Esophagus (tissue), 2 donors: Measurements from ENCODE around the gene GJB6. TPM values are rescaled to one million over a fixed set of nuclear protein-coding genes. Genes with fewer than 3 reads are reported as not detected.

Experiments used
- H3K27ac ChIP-seq, 2 donors: one replicate each; pipeline ENCODE4 v1.5.1; 2013; ENCODE audit warnings: low read depth in 2 of 2, mild to moderate bottlenecking in 2 of 2, inconsistent platforms in 1 of 2, low read length in 1 of 2, moderate library complexity in 1 of 2
- H3K27me3 ChIP-seq, 2 donors: one replicate each; pipeline ENCODE4 v1.6.1; 2013; ENCODE audit warnings: low read length in 2 of 2, control low read depth in 1 of 2, mild to moderate bottlenecking in 1 of 2; ENCODE audit not compliant: insufficient read depth in 2 of 2, control insufficient read depth in 1 of 2
- H3K36me3 ChIP-seq, 2 donors: one replicate each; pipeline ENCODE4 v1.6.1; 2013; ENCODE audit warnings: low read length in 1 of 2; ENCODE audit not compliant: control insufficient read depth in 2 of 2, insufficient read depth in 2 of 2
- H3K4me1 ChIP-seq, 2 donors: one replicate each; pipeline ENCODE4 v1.6.1; 2013; ENCODE audit warnings: low read length in 1 of 2; ENCODE audit not compliant: control insufficient read depth in 2 of 2, insufficient read depth in 2 of 2
- H3K4me3 ChIP-seq, 2 donors: one replicate each; pipeline ENCODE4 v1.5.1; 2013; ENCODE audit warnings: low read length in 2 of 2, mild to moderate bottlenecking in 2 of 2, low read depth in 1 of 2, moderate library complexity in 1 of 2
- H3K9me3 ChIP-seq, 2 donors: one replicate each; pipeline ENCODE4 v1.6.1; 2013; ENCODE audit warnings: mild to moderate bottlenecking in 2 of 2, low read depth in 1 of 2, low read length in 1 of 2, moderate library complexity in 1 of 2; ENCODE audit not compliant: control insufficient read depth in 2 of 2, insufficient read depth in 1 of 2
- WGBS, 2 donors: extraction: QIAGEN DNeasy Blood & Tissue Kit; methylation state at CpG; one replicate each; pipeline ENCODE4 v1.1.7; 2013; 5-methylcytosine and 5-hydroxymethylcytosine counted together
- polyA plus RNA-seq, 2 donors: library from polyadenylated mRNA; stranded (reverse); fragments of 200-250 nt; gene quantifications; one replicate each; pipeline ENCODE4 v1.2.3, GENCODE V29; 2013
- donor health status: healthy with polysubstance abuse.
- donor health status: Bipolar disorder and iron deficiency.

The GJB6 gene
- polyA plus RNA-seq, 2 donors: 230 to 294 TPM

DNA sequence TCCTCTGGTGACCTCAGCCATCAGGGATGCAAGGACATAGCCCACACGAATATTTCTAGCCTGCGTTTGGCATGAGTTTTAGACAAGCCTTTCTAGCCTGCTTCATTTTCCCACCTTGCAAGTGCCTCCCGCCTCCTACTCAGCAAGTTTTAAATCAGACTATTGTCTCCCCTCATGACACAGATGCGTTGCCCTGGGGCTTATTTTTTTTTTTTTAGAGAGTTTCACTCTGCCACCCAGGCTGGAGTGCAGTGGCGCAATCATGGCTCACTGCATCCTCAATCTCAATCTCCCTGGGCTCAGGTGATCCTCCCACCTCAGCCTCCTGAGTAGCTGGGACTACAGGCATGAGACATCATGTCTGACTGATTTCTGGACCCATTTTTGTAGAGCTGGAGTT lies 54.0 kb downstream of the GJB6 start:
- Histone ChIP-seq H3K4me1 (peaks cover 2 to 15% of the 10 kb centered on the region in 2 donors), H3K27ac (no peak overlapping the region), H3K27me3 (no peaks in the 10 kb centered on the region), H3K36me3 (no peaks in the 10 kb centered on the region), H3K4me3 (no peak overlapping the region), H3K9me3 (no peaks in the 10 kb centered on the region)
- WGBS, 2 donors: 58 to 60% methylated on average over 5 of the region's 5 CpGs

DNA sequence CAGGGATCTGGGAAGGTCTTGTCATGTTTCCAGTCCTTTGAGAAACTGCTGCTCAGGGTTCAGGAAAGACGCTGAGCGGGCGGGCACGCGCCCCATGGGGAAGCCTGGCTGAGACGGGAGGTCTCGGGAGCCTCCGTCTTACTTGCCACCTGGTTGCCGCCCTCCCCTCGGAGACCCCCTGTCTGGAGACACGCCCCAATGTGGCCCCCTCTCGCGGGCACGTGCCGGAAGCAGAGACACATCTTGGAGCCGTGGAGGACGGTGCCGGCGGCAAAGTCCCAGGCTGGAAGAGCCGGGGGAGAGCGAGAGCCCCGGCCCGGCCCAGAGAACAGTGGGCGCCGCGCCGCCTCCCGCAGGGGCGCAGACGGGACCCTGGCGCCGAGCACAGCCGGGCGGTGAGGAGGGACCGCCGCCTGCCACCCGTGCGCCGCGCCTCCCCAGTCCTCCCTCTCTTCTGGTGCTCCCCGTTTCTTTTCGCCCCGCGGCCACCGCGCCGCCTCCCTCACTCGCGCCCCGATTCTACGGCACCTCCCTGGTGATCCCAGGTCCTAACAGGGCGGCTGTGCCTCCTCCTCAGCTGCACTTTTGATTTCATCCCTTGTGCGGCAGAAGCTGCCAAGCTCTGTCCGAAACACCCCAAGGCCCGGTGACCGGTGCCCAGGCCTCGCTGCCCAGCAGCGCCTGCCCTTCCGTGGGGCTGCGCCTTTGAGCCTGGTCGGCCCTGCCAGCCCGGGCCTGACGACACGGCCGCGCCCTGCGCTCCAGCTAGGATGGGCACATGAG lies 54.9 kb downstream of the GJB6 start:
- H3K9me3 ChIP-seq: no peaks in the 10 kb centered on the region
- H3K27me3 ChIP-seq: no peaks in the 10 kb centered on the region
- H3K36me3 ChIP-seq: no peaks in the 10 kb centered on the region
- 40 to 52% methylated on average over 64 to 67 of the region's 67 CpGs for WGBS, 2 donors
- peaks cover 2 to 15% of the 10 kb centered on the region in 2 donors for H3K4me1 ChIP-seq
- H3K27ac ChIP-seq: no peak overlapping the region
- H3K4me3 ChIP-seq: no peak overlapping the region

DNA sequence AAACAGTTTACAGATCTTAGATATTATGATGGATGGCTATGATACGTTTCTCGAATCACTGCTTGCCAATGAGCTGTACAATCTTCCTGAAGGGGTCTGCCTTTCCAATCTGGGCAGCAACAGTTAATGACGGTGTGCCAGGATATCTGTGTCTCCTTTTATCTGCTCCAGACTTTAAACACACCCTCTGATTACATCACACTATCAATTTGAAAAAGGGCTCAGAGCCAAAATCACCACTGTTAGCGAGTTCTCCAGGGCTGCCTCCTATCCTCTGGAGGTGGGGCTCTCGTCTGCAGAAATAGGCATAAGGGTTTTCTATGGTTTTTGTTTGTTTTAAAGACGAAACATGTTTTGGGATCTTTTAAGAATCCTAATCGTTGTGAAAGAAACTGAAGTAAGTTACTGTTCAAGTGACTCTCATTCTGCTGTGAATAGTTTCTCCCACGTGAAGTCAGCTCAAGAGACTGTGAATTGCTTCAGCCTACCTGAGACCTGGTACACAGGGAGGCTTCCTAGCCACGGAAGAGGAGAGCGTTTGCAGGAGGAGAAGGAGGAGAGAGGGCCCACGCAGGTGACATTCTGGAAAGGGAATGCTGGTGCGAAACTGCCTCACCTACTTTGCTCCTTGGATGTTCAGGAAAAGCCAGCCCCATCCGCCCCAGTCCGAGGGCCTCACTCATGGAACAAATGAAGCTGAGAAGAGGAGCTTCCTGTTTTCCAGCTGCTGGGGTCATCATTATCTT lies 56.0 kb downstream of the GJB6 start:
- Histone ChIP-seq H3K27me3 (no peaks in the 10 kb centered on the region), H3K36me3 (no peaks in the 10 kb centered on the region), H3K4me3 (no peak overlapping the region), H3K4me1 (peaks cover 2 to 13% of the 10 kb centered on the region in 2 donors), H3K27ac (peak overlapping the region in 1 of 2 donors; percentile 52), H3K9me3 (no peaks in the 10 kb centered on the region)
- 66 to 70% methylated on average over 14 of the region's 14 CpGs for WGBS, 2 donors

DNA sequence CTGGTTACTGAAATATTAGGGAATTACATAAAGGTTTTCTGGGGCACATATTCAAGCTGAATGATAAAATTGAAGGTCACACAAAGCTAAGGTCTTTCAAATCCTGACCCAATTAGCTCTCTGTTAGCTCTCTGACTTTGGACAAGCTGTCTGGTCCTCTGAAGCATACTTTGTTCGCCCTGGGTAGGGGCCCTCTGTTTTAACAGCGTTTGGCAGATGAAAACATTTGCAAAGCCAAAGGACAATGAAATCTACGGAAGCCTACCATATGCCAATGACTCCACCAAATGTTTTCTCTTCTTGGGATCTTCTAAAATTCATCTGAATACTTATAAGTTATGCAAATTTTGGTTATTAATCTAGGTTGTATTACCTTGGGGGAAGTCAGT lies 56.7 kb downstream of the GJB6 start:
- no peak overlapping the region for H3K4me3 ChIP-seq
- H3K36me3 ChIP-seq: no peaks in the 10 kb centered on the region
- H3K27me3 ChIP-seq: no peaks in the 10 kb centered on the region
- peak overlapping the region; percentile 73 to 83 for H3K27ac ChIP-seq
- no peaks in the 10 kb centered on the region for H3K9me3 ChIP-seq
- WGBS, 2 donors: 73 to 77% methylated on average over 3 of the region's 3 CpGs
- H3K4me1 ChIP-seq: peaks cover 2 to 13% of the 10 kb centered on the region in 2 donors

DNA sequence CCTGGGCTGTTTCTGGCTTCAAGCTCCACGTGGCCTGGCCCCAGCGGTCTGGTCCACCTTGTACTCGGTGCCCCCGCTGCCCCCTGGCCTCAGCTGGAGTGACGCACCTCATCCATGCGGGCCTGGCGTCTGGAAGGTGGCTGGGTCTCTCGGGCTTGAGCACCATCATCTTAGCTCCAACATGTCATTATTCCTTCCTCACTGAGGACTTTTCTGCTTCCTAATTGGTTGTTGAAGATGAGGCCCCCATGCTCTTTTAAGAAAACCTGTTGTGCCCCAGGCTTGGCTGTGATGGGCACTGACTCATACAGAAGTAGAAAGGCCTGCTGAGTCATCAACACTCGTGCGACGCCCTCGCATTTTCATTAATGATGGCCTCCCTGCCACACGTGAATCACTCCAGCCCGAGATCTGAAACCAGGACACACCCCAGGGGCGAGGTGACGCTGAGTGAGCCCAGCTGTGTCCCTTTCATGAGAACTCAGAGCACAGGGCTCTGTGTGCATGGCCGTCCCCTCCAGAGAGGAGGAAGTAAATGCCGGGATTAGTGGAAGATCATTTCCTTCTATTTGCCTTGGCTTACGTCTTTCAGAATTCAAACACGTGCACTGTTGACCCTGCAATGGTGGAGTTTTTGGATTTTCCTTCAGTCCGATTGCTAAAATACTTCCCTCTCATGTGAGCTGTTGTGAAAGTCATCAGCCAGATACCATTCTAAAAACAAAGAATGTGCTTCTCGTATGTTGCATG lies 57.3 kb downstream of the GJB6 start:
- no peaks in the 10 kb centered on the region for H3K9me3 ChIP-seq
- peak overlapping the region; percentile 73 to 74 for H3K27ac ChIP-seq
- WGBS, 2 donors: 28 to 31% methylated on average over 22 of the region's 22 CpGs
- H3K36me3 ChIP-seq: no peaks in the 10 kb centered on the region
- no peak overlapping the region for H3K4me3 ChIP-seq
- H3K27me3 ChIP-seq: no peaks in the 10 kb centered on the region
- peaks cover 2 to 13% of the 10 kb centered on the region in 2 donors for H3K4me1 ChIP-seq

DNA sequence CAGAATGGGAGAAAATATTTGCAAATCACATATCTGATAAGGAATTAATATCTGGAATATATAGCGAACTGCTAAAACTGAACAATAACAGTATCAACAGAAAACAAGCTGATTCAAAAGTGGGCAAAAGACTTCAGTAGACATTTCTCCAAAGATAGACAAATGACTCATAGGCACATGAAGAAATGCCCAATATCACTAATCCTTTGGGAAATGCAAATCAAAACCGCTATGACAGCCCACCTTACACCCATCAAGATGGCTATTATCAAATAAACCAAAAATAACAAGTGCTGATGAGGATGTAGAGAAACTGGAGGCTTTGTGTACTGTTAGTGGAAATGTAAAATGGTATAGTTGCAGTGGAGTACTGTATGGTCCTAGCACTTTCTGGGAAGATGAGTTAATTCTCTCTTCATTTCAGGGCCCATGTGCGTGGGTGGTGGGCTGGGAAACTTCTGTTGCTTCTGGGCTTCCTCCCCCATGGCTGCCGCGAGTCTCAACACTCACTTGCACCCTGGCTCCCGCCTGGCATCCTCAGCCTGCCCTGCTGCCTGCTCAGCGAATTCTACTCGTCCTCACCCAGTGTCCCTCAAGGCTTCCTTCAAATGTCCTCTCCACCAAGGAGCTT lies 58.9 kb downstream of the GJB6 start:
- no peak overlapping the region for H3K27ac ChIP-seq
- no peaks in the 10 kb centered on the region for H3K36me3 ChIP-seq
- H3K9me3 ChIP-seq: no peaks in the 10 kb centered on the region
- peaks cover 2 to 13% of the 10 kb centered on the region in 2 donors for H3K4me1 ChIP-seq
- H3K27me3 ChIP-seq: no peaks in the 10 kb centered on the region
- WGBS, 2 donors: 79 to 85% methylated on average over 8 of the region's 8 CpGs
- H3K4me3 ChIP-seq: no peak overlapping the region

Other genes with a start within 250 kb of the GJB6 start
- under 1 TPM; 0.22 to 0.75 TPM for gene GJA3, start 71.3 kb downstream of the GJB6 start, polyA plus RNA-seq
- 100 to 1,000 TPM; 859 to 986 TPM for gene GJB2, start 39.4 kb downstream of the GJB6 start, polyA plus RNA-seq